ENCODE measurements around the gene GPRC5D. TPM values are rescaled to one million over a fixed set of nuclear protein-coding genes. Genes with fewer than 3 reads are reported as not detected.
A peak's percentile ranks its signal among the peaks of the same experiment; 100 is the strongest.

GPRC5D gene
- total RNA-seq, 1 experiment from 2014 or later, result not detected

- no peak for DNase-seq (ENCODE audit: low read depth)
These were observed 43.3 kb downstream of the GPRC5D start for GRCh38 chr12:12908711-12909110.

DNA sequence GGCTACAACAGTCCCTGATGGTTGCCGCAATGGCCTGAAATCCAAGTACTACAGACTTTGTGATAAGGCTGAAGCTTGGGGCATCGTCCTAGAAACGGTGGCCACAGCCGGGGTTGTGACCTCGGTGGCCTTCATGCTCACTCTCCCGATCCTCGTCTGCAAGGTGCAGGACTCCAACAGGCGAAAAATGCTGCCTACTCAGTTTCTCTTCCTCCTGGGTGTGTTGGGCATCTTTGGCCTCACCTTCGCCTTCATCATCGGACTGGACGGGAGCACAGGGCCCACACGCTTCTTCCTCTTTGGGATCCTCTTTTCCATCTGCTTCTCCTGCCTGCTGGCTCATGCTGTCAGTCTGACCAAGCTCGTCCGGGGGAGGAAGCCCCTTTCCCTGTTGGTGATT, 43.7 kb downstream of the GPRC5D start:
- DNase-seq (ENCODE audit: low read depth), result no peak

- no peak for DNase-seq (ENCODE audit: low read depth)
These were observed 44.4 kb downstream of the GPRC5D start for GRCh38 chr12:12907552-12907951.

DNA sequence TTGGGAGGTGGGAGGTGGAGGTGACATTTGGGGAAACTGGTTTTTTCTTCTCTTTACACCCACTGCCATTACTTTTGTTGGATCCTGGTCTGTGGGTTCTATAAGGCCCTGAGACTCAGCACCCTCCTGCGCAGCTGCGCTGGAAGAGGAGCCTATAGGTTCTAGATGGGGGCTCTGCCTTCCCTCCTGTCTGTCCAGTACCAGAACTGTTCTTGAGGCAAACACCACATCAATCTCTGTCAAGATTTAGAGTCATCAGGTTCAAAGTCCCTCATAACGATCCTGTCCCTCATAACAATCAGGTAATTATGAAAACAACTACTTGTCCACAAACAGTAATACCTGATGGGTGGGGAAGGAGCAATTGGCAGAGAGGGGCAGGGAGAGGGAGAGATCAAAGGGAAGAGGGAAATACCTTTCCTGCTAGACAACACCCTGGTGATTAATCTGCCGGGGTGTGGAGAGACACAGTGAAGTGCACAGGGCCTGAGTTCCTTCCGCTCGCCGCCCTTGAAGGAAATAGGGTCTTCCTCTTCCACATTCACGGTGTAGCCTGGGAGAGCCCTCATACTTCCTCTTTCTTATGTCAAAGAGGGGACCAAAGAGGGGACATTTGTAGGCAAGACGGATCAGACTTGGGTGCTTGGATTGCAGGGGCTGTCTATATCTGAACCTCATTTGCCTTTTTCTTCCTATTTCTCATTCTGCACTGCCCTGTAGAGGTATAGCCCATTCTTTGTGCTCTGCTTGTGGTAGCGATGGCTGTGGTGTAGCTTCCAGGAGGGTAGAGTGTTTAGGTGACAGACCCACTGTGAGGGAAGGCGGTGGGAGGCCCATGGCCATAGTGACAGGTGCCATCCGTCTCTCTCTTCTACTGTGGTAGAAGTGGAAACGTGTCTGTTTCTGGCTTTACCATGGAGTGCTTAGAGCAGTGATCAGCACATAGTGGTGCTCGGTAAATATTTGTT, 48.0 kb downstream of the GPRC5D start:
- no peak for DNase-seq (ENCODE audit: low read depth)

GRCh38 chr12:12902036-12902435, 49.9 kb downstream of the GPRC5D start:
- DNase-seq (ENCODE audit: low read depth), result peak; percentile 69

DNA sequence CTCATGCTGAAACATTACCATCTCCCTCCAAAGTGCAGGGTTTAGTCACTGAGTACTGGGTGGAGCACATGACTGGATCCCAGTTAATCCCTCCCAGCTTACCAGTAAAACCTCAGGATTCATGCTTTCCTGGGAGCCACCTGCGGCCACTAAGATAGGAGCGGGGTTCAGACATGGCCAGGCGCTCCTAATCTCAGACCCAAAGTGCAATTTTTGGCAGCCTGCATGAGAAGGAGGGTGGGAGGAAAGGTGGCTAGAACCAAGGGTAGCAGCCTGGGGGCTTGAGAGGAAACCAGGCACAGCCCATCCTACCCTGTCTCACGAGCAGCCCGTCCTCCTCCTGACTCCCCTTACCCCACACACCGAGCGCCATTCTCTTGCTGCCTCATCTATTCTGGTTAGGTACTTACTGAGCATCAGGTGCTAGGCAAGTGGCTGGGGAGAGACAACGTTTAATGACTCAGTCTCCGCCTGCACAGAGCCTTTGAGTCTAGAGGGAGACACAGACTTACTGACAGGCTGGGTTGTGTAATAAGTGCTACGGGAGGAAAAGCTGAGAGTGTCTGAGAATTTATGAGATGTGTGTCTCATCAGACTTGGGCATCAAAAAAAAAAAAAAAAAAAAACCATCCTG, 50.7 kb downstream of the GPRC5D start:
- DNase-seq (ENCODE audit: low read depth), result peak; percentile 96

GRCh38 chr12:12900786-12901157, 51.2 kb downstream of the GPRC5D start:
- DNase-seq (ENCODE audit: low read depth), result no peak

DNA sequence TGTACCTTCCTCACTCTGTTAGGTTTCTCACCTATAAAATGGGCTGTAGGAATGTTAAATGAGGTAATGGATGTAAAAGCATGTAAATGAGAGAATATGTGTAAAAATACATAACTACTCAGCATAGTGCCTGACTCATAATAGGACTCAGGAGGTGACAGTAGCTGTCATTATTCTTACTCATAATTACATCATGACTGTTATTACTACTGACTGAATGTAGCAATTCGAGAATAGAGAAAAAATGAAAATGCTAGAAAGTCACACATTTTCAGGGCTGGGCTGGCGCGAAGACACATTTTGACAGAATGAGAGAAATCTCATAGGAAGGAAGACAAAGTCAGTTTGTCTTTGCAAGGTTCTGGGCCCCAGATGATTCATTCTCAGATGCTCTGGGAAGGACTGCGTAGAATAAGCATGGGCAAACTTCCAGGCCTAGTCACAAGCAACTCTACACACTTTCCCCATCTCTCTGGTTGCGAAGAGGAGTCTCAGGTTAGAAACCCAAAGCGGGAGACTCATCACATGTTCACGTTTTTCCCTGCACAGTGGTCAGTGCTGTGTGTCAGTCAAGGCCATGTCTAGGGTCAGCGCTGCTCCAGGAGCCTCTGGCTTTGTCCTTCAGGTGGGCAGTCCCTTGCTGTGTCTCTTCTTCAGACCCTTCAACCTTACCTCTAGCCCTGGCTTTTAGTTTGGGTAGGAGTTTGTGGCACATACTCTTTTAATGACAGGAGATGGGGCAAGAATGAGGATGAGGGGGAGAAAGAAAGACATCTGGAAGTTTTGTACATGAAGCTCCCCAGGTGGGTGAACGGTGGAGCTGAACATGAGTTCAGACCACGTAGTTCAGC, 52.2 kb downstream of the GPRC5D start:
- peak; percentile 95 for DNase-seq (ENCODE audit: low read depth)

GRCh38 chr12:12898911-12899511, 53.0 kb downstream of the GPRC5D start:
- no peak for DNase-seq (ENCODE audit: low read depth)

DNA sequence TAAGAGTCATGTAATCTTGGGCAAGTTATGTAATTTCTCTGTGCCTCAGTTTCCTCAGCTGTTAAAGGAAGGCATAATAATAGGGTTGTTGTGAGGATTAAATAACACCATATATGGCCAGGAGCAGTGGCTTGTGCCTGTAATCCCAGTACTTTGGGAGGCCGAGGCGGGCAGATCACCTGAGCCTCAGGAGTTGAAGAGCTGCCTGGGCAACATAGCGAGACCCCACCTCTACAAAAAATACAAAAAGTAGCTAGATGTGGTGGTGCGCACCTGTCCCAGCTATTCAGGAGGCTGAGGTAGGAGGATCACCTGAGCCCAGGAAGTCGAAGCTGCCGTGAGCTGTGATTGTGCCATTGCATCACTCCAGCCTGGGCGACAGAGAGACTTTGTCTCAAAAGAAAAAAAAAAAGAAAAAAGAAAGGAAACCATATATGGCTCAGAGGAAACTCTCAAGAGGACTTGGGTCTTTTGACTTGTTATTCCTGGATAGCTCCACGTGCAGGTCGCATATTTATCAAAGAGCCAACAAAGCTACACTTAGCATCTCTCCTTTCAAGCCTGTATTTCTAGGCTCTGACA, 53.7 kb downstream of the GPRC5D start:
- DNase-seq (ENCODE audit: low read depth), result no peak

- no peak for DNase-seq (ENCODE audit: low read depth)
These were observed 54.7 kb downstream of the GPRC5D start for GRCh38 chr12:12897302-12897701.

DNA sequence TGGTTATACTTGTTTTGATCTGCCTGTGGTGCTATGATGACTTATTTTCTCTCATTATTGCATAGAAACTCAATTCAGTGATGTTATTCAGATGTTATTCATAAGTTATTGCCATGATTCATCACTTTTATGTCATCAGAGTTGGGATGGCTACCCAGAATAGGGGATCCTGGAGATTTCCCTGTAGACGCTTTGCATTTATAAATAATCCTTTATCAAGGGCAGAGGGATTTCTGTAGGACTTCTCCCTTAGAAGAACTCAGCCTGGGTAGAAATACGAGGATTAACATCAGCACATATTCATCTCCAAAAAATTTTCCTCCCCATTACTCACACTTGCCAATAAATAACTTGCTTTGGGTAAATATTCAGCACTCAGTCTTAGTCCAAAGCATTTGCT, 55.7 kb downstream of the GPRC5D start:
- DNase-seq (ENCODE audit: low read depth), result peak; percentile 66

- DNase-seq (ENCODE audit: low read depth), result no peak
These were observed 58.5 kb downstream of the GPRC5D start for GRCh38 chr12:12893438-12893837.

- no peak for DNase-seq (ENCODE audit: low read depth)
These were observed 59.3 kb downstream of the GPRC5D start for GRCh38 chr12:12892681-12893141.

DNA sequence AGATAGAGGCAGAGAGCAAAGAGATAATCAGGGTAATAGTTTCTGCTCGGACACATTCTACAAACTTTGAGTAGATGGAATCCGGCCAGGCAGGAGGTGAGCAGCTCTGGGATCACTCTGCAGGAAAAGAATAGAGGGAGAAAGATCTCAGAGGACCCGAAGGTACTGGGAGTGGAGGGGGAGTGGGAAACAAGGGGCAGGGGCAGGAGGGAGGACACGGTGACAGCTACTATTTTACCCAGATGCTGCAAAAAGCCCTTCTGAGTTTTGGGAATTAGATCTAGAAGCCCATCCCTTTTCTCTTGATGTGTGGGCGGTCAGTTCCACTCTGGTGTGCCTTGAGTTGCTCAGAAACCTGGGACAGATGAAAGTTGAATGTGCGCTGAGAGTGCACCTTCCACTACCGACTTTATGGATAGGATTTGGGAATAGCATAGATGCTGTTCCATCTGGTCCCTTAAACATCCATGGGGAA, 60.1 kb downstream of the GPRC5D start:
- no peak for DNase-seq (ENCODE audit: low read depth)

- DNase-seq (ENCODE audit: low read depth), result peak; percentile 98
These were observed 60.7 kb downstream of the GPRC5D start, which contains the start of gene GPRC5A for GRCh38 chr12:12891080-12891880. Gene GPRC5A, plus strand, starts transcription at chr12:12891562. Its CDS starts 16,688 bp downstream, at chr12:12908250.

Data from HT1080 (cell line).